Astrocyte of the spinal cord (primary cell): ENCODE measurements around the gene MARVELD1.
A peak's percentile ranks its signal among the peaks of the same experiment; 100 is the strongest.

Source experiments
- DNase-seq: peaks from one replicate; pipeline ENCODE4 v3.0.0; 2011; ENCODE audit warnings: low read depth, low spot score
- H3K4me3 ChIP-seq: 2 replicates; pipeline ENCODE4 v1.5.1; 2011; ENCODE audit warnings: low read depth, mild to moderate bottlenecking, low read length, moderate library complexity
- CTCF ChIP-seq: IDR thresholded peaks from 2 replicates; pipeline ENCODE4 v1.5.1; 2012; ENCODE audit warnings: low read depth, mild to moderate bottlenecking, low read length, inconsistent platforms
- in situ Hi-C: cut with HindIII; loops from 2 replicates; pipeline ENCODE4 v1.10.0; 2017; ENCODE audit warnings: low sequenced_read_pairs

The MARVELD1 gene

GRCh38 chr10:97721871-97722780 is 8.6 kb downstream of the MARVELD1 start:
- no peak for DNase-seq
- in situ Hi-C loops = no loop called here
- no peak for TF ChIP-seq CTCF
- no peak overlapping the region for H3K4me3 ChIP-seq

GRCh38 chr10:97723001-97723400 is 9.5 kb downstream of the MARVELD1 start:
- H3K4me3 ChIP-seq = no peak overlapping the region
- DNase-seq = no peak
- TF ChIP-seq CTCF = no peak
- in situ Hi-C loops = no loop called here

GRCh38 chr10:97724341-97724941 is 10.9 kb downstream of the MARVELD1 start:
- H3K4me3 ChIP-seq = no peak overlapping the region
- in situ Hi-C loops = no loop called here
- DNase-seq = no peak
- no peak for TF ChIP-seq CTCF

GRCh38 chr10:97726636-97727178 is 13.2 kb downstream of the MARVELD1 start:
- peak; percentile 85 for DNase-seq
- in situ Hi-C loops = loop anchor here (5.0 kb wide), 1 partner anchor 39 kb away; the partner anchor contains the start of gene AVPI1
- TF ChIP-seq CTCF = no peak
- H3K4me3 ChIP-seq = peak overlapping the region; percentile 25

- H3K4me3 ChIP-seq = no peak overlapping the region
- TF ChIP-seq CTCF = no peak
- DNase-seq = no peak
- in situ Hi-C loops = loop anchor here (5.0 kb wide), 1 partner anchor 42 kb away; the partner anchor contains the start of gene AVPI1
Observed at GRCh38 chr10:97729014-97729413, 15.5 kb downstream of the MARVELD1 start.

GRCh38 chr10:97731346-97732051 is 18.0 kb downstream of the MARVELD1 start:
- H3K4me3 ChIP-seq = no peak overlapping the region
- TF ChIP-seq CTCF = peak; percentile 80
- DNase-seq = peak; percentile 70
- in situ Hi-C loops = no loop called here
